GM19025 (cell line): Measurements from ENCODE around the gene GSK3A.

ENCODE experiments used
- ATAC-seq: cut with Tn5 transposase; IDR thresholded peaks from one replicate; pipeline ENCODE4 v1.9.1; 2021; ENCODE audit warnings: mild to moderate bottlenecking, low read depth, moderate library complexity; ENCODE audit not compliant: unreplicated experiment

GSK3A gene

GRCh38 chr19:42250666-42251531 lies 8.5 kb upstream of the GSK3A start:
- ATAC-seq: no peak

- ATAC-seq: no peak
Measured at GRCh38 chr19:42250183-42250665, 7.8 kb upstream of the GSK3A start.

- ATAC-seq: no peak
Measured at GRCh38 chr19:42249769-42250168, 7.4 kb upstream of the GSK3A start.

- no peak for ATAC-seq
Measured at GRCh38 chr19:42249149-42249750, 6.8 kb upstream of the GSK3A start.

GRCh38 chr19:42248270-42249148 lies 6.1 kb upstream of the GSK3A start:
- no peak for ATAC-seq

GRCh38 chr19:42247640-42248199 lies 5.3 kb upstream of the GSK3A start:
- ATAC-seq: no peak

- no peak for ATAC-seq
Measured at GRCh38 chr19:42246922-42247639, 4.7 kb upstream of the GSK3A start.

GRCh38 chr19:42246143-42246921 lies 3.9 kb upstream of the GSK3A start:
- ATAC-seq: no peak

- ATAC-seq: no peak
Measured at GRCh38 chr19:42245231-42245630, 2.8 kb upstream of the GSK3A start.

GRCh38 chr19:42244347-42245220 lies 2.2 kb upstream of the GSK3A start:
- peak; percentile 33 for ATAC-seq

- peak; percentile 2 for ATAC-seq
Measured at GRCh38 chr19:42242069-42242511, 312 bp downstream of the GSK3A start.

- ATAC-seq: no peak
Measured at GRCh38 chr19:42241279-42241678, 1.1 kb downstream of the GSK3A start.

- ATAC-seq: no peak
Measured at GRCh38 chr19:42239544-42240220, 2.7 kb downstream of the GSK3A start.

GRCh38 chr19:42235181-42235580 lies 7.2 kb downstream of the GSK3A start:
- no peak for ATAC-seq

GRCh38 chr19:42234364-42234763 lies 8.0 kb downstream of the GSK3A start:
- no peak for ATAC-seq

- no peak for ATAC-seq
Measured at GRCh38 chr19:42233678-42234292, 8.6 kb downstream of the GSK3A start.

GRCh38 chr19:42233106-42233505 lies 9.3 kb downstream of the GSK3A start:
- no peak for ATAC-seq
